Keratinocyte (primary cell): ENCODE data around the gene SMYD1. TPM values are rescaled to one million over a fixed set of nuclear protein-coding genes. Genes with fewer than 3 reads are reported as not detected.

Experiments used
- DNase-seq: peaks from one replicate; pipeline ENCODE4 v3.0.0-alpha.2; 2011; ENCODE audit warnings: low read depth, missing footprints, low spot score
- FAIRE-seq: peaks from 2 replicates; lab custom pipeline; 2011; peaks lifted over from hg19 to GRCh38; lab: Jason Lieb, UNC
- H2AFZ ChIP-seq: 2 replicates; pipeline ENCODE4 v1.6.0; 2012; ENCODE audit warnings: low read length, control low read depth, inconsistent platforms; ENCODE audit not compliant: control insufficient read depth
- H3K27ac ChIP-seq: 2 replicates; pipeline ENCODE4 v1.5.1; 2011; ENCODE audit warnings: low read length; ENCODE audit not compliant: control insufficient read depth, insufficient read depth
- H3K27me3 ChIP-seq: 3 replicates; pipeline ENCODE4 v1.6.0; 2011; ENCODE audit warnings: low read length; ENCODE audit not compliant: control insufficient read depth, insufficient read depth; ENCODE audit errors: extremely low read depth
- H3K36me3 ChIP-seq, 2 experiments: 2 replicates in 1 of 2; 3 replicates in 1 of 2; pipeline ENCODE4 v1.5.1; 2011; ENCODE audit warnings: low read length in 2 of 2, mild to moderate bottlenecking in 1 of 2; ENCODE audit not compliant: control insufficient read depth in 2 of 2, insufficient read depth in 2 of 2; ENCODE audit errors: extremely low read depth in 1 of 2
- H3K4me1 ChIP-seq: 3 replicates; pipeline ENCODE4 v1.5.1; 2011; ENCODE audit warnings: low read length; ENCODE audit not compliant: control insufficient read depth, insufficient read depth; ENCODE audit errors: extremely low read depth
- H3K4me2 ChIP-seq: 3 replicates; pipeline ENCODE4 v1.6.0; 2011; ENCODE audit warnings: low read depth, low read length; ENCODE audit not compliant: control insufficient read depth, insufficient read depth; ENCODE audit errors: extremely low read depth
- H3K4me3 ChIP-seq, 3 experiments: fragments of 200-600 bp in 1 of 3; sonication (generic) in 1 of 3; 2 replicates in 2 of 3; 3 replicates in 1 of 3; pipeline ENCODE4 v1.5.1; 2011 to 2016; ENCODE audit warnings: low read length in 3 of 3, mild to moderate bottlenecking in 3 of 3, control low read depth in 2 of 3, inconsistent platforms in 1 of 3, low read depth in 1 of 3, mixed read lengths in 1 of 3, mixed run types in 1 of 3, moderate library complexity in 1 of 3; ENCODE audit not compliant: control insufficient read depth in 2 of 3, insufficient read depth in 2 of 3; ENCODE audit errors: extremely low read depth in 1 of 3
- H3K79me2 ChIP-seq: 2 replicates; pipeline ENCODE4 v1.6.0; 2012; ENCODE audit warnings: low read length; ENCODE audit not compliant: control insufficient read depth, insufficient read depth
- H3K9ac ChIP-seq: 3 replicates; pipeline ENCODE4 v1.6.0; 2011; ENCODE audit warnings: low read length; ENCODE audit not compliant: control insufficient read depth, insufficient read depth; ENCODE audit errors: extremely low read depth
- H3K9me1 ChIP-seq: 3 replicates; pipeline ENCODE4 v1.6.0; 2011; ENCODE audit warnings: low read length; ENCODE audit not compliant: control insufficient read depth, insufficient read depth; ENCODE audit errors: extremely low read depth
- H3K9me3 ChIP-seq: 2 replicates; pipeline ENCODE4 v1.5.1; 2012; ENCODE audit warnings: low read depth, low read length; ENCODE audit not compliant: control insufficient read depth
- H4K20me1 ChIP-seq: 3 replicates; pipeline ENCODE4 v1.6.0; 2011; ENCODE audit warnings: low read length; ENCODE audit not compliant: control insufficient read depth, insufficient read depth; ENCODE audit errors: extremely low read depth
- EZH2 ChIP-seq: IDR thresholded peaks from one replicate; pipeline ENCODE4 v1.6.1; 2012; ENCODE audit warnings: inconsistent platforms, mild to moderate bottlenecking, low read length, moderate library complexity
- dilution Hi-C: fragments of 300-500 bp; cut with MboI; formaldehyde crosslinking; loops from one replicate; pipeline ENCODE4 v1.7.0; 2020; ENCODE audit warnings: low sequenced_read_pairs; ENCODE audit not compliant: extremely low pct_ligation_motif_present
- polyA plus RNA-seq, 5 experiments: library from polyadenylated mRNA; depleted of rRNA in 3 of 5; stranded (reverse) in 3 of 5; stranded (forward) in 1 of 5; unstranded in 1 of 5; fragments of >200 nt; gene quantifications; 1 replicate in 1 of 5; 2 replicates in 3 of 5; 3 replicates in 1 of 5; pipeline versions ENCODE4 v1.2.1 to v1.2.3, GENCODE V29; 2011 to 2012; ENCODE audit warnings: missing spikeins in 2 of 5, low read depth in 1 of 5, low replicate concordance in 1 of 5
- TF ChIP-seq, protein P1 (sequence below), 3 experiments: IDR thresholded peaks in 1 of 3; conservative IDR thresholded peaks in 1 of 3; optimal IDR thresholded peaks in 1 of 3; 2 replicates in 2 of 3; 3 replicates in 1 of 3; pipeline versions ENCODE3 to v1.5.1; 2011; ENCODE audit warnings: low read length in 3 of 3, mild to moderate bottlenecking in 3 of 3, moderate library complexity in 2 of 3, control low read depth in 1 of 3, inconsistent platforms in 1 of 3; ENCODE audit not compliant: insufficient read depth in 2 of 3; ENCODE audit errors: extremely low read depth in 1 of 3

Gene SMYD1
- polyA plus RNA-seq, 1 donor (not counting 4 experiments of a cell fraction or from before 2014, with no cell fraction given) = not detected

DNA sequence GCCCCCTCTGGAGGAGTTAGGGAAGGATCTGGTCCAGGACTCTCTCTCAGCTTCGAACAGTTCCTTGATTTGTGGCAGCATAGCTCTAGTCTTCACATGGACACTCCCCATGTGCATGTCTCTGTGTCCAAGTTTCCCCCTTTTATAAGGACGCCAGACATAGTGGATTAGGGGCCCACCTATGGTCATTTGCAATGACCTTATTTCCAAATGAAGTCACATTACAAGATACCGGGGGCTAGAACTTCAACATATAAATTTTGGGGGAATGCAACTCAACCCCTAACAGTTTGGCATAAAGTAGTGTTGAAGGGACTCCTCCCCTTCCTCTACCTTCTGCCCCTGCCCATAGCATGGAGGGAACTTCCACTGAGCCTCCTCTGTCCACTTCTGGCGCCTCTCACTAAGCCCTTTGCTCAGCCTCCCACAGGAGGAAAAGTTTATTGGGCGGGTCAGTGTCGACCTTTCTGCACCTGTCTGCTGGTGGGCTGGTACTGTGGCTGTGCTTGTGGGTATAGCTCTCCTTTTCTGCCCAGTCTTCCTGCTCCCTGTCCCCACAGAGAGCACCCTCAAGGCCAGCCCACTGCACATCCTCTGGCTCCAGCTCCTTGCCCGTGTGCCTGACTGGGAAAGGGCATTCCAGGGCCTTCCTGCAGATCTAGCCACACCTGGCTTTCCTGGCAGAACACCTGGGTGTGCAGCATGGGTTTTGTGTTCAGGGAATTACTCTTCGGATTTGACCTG, 54.7 kb downstream of the SMYD1 start:
- Histone ChIP-seq H4K20me1 (no peaks in the 10 kb centered on the region), H3K36me3 (no peaks in the 10 kb centered on the region), H3K4me1 (no peaks in the 10 kb centered on the region), H3K9ac (no peak overlapping the region), H3K4me2 (no peak overlapping the region), H3K27ac (no peak overlapping the region), H3K27me3 (peaks cover 3% of the 10 kb centered on the region), H3K9me1 (no peaks in the 10 kb centered on the region), H3K4me3 (no peak overlapping the region), H2AFZ (no peak overlapping the region), H3K79me2 (no peaks in the 10 kb centered on the region), H3K9me3 (no peaks in the 10 kb centered on the region)
- DNase-seq (no peak), FAIRE-seq (no peak)
- dilution Hi-C loops = no loop called here
- TF ChIP-seq EZH2 = no peak
- TF ChIP-seq, protein P1, sequence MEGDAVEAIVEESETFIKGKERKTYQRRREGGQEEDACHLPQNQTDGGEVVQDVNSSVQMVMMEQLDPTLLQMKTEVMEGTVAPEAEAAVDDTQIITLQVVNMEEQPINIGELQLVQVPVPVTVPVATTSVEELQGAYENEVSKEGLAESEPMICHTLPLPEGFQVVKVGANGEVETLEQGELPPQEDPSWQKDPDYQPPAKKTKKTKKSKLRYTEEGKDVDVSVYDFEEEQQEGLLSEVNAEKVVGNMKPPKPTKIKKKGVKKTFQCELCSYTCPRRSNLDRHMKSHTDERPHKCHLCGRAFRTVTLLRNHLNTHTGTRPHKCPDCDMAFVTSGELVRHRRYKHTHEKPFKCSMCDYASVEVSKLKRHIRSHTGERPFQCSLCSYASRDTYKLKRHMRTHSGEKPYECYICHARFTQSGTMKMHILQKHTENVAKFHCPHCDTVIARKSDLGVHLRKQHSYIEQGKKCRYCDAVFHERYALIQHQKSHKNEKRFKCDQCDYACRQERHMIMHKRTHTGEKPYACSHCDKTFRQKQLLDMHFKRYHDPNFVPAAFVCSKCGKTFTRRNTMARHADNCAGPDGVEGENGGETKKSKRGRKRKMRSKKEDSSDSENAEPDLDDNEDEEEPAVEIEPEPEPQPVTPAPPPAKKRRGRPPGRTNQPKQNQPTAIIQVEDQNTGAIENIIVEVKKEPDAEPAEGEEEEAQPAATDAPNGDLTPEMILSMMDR (optimal IDR thresholded peaks at IDR 0.05 in 1 of 3, IDR thresholded peaks at IDR 0.05 in 1 of 3, conservative IDR thresholded peaks at IDR 0.05 in 1 of 3; ENCODE audit: extremely low read depth in 1 of 3, insufficient read depth in 2 of 3, low read length in 3 of 3) = no peak

DNA sequence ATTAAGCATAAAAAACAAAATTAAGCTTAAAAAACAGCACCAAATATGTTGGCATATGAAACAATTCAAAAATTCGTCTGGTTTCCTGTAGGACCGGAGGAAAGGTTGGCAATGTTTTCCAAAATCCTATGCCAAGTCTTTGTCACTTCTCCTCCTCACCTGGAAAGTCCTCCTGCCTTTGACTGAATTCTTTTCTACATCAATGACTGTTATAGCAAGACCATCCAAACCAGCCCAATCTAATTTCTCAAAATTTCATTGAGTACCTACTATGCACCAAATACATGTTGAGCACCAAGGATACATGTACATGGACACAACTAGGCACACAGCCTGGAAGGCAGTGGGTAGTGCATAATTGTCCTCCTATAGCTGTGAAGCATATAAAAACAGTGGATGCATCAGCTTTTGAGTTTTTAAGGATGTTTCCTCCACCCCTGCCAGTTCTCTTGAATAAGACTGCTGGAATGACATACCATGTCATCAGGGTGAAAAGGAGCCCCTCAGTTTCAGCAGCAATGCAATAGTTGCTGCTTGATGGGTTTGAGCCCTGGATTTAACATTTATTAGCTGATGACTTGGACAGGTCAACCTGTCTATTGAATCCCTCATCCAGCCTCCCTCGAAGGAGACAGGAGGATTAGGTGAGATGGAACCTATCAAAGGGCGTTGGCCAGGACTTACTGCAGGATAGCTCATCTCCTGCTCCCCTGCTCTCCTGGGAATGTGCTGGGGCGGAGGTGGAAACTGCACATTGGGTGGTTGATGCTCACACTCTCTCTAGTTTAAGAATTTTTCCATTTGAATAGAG, 55.7 kb downstream of the SMYD1 start:
- Histone ChIP-seq H3K4me2 (no peak overlapping the region), H3K9ac (no peak overlapping the region), H4K20me1 (no peaks in the 10 kb centered on the region), H3K79me2 (no peaks in the 10 kb centered on the region), H3K36me3 (no peaks in the 10 kb centered on the region), H2AFZ (no peak overlapping the region), H3K9me3 (no peaks in the 10 kb centered on the region), H3K27me3 (peaks cover 3% of the 10 kb centered on the region), H3K4me3 (no peak overlapping the region), H3K9me1 (no peaks in the 10 kb centered on the region), H3K27ac (no peak overlapping the region), H3K4me1 (no peaks in the 10 kb centered on the region)
- DNase-seq (no peak), FAIRE-seq (no peak)
- dilution Hi-C loops = no loop called here
- TF ChIP-seq, protein P1 (optimal IDR thresholded peaks at IDR 0.05 in 1 of 3, IDR thresholded peaks at IDR 0.05 in 1 of 3, conservative IDR thresholded peaks at IDR 0.05 in 1 of 3; ENCODE audit: extremely low read depth in 1 of 3, insufficient read depth in 2 of 3, low read length in 3 of 3) = no peak
- TF ChIP-seq EZH2 = no peak
